ENCODE data around the gene ENGASE.
"Not testable (repeated sequence)": the region's sequence is repeated elsewhere in the genome, so short reads cannot be mapped to it uniquely, and the experiment has no call there.

ENGASE gene

GRCh38 chr17:79053251-79053925, 21.2 kb upstream of the ENGASE start:
- DNase-seq, result no peak

- DNase-seq, result no peak
Observed at GRCh38 chr17:79054200-79054960, 20.2 kb upstream of the ENGASE start.

GRCh38 chr17:79055197-79055596, 19.4 kb upstream of the ENGASE start:
- DNase-seq, result no peak

GRCh38 chr17:79057737-79058385, 16.8 kb upstream of the ENGASE start:
- no peak for DNase-seq

- DNase-seq, result no peak
Observed at GRCh38 chr17:79062691-79063090, 11.9 kb upstream of the ENGASE start.

- no peak for DNase-seq
Observed at GRCh38 chr17:79064026-79064425, 10.6 kb upstream of the ENGASE start.

- peak; percentile 32 for DNase-seq
Observed at GRCh38 chr17:79065105-79065670, 9.4 kb upstream of the ENGASE start.

- DNase-seq, result no peak
Observed at GRCh38 chr17:79066963-79067362, 7.7 kb upstream of the ENGASE start.

GRCh38 chr17:79070266-79070880, 4.3 kb upstream of the ENGASE start:
- DNase-seq, result no peak

- DNase-seq, result no peak
Observed at GRCh38 chr17:79071161-79071740, 3.4 kb upstream of the ENGASE start.

- DNase-seq, result no peak
Observed at GRCh38 chr17:79072544-79072943, 2.1 kb upstream of the ENGASE start.

GRCh38 chr17:79073016-79073705, 1.5 kb upstream of the ENGASE start:
- no peak for DNase-seq

- DNase-seq, result no peak
Observed at GRCh38 chr17:79073706-79074088, 927 bp upstream of the ENGASE start.

- DNase-seq, result not testable (repeated sequence)
Observed at GRCh38 chr17:79074121-79074648, 439 bp upstream of the ENGASE start.

- DNase-seq, result no peak
Observed at GRCh38 chr17:79075446-79075750, 774 bp downstream of the ENGASE start.

GRCh38 chr17:79075861-79076406, 1.3 kb downstream of the ENGASE start:
- DNase-seq, result no peak

GRCh38 chr17:79077587-79077986, 3.0 kb downstream of the ENGASE start:
- no peak for DNase-seq

GRCh38 chr17:79078476-79079190, 4.0 kb downstream of the ENGASE start:
- no peak for DNase-seq

- no peak for DNase-seq
Observed at GRCh38 chr17:79079421-79080200, 5.0 kb downstream of the ENGASE start.

- no peak for DNase-seq
Observed at GRCh38 chr17:79080349-79080748, 5.7 kb downstream of the ENGASE start.
